Ovary (tissue), 9 donors: ENCODE results near the gene ELFN1. TPM values are rescaled to one million over a fixed set of nuclear protein-coding genes. Genes with fewer than 3 reads are reported as not detected.

Source experiments
- DNase-seq, 5 donors: peaks; one replicate each; pipeline ENCODE4 v3.0.0-alpha.2; 2019 to 2020
- H3K27ac ChIP-seq, 2 donors: fragments of 200-600 bp; one replicate each; pipeline versions ENCODE4 v1.5.1 to v1.8.0; 2019 to 2022
- H3K27me3 ChIP-seq: fragments of 200-600 bp; one replicate; pipeline ENCODE4 v1.8.0; 2022
- H3K36me3 ChIP-seq: fragments of 200-600 bp; sonication (generic); one replicate; pipeline ENCODE4 v1.5.1; 2019
- H3K4me1 ChIP-seq: one replicate; pipeline ENCODE4 v1.8.1; 2013; ENCODE audit warnings: mild to moderate bottlenecking, moderate library complexity; ENCODE audit not compliant: insufficient read depth
- H3K4me3 ChIP-seq: fragments of 200-600 bp; sonication (generic); one replicate; pipeline ENCODE4 v1.5.1; 2017
- H3K9me3 ChIP-seq, 2 donors: fragments of 200-600 bp in 1 of 2; sonication (generic) in 1 of 2; one replicate each; pipeline versions ENCODE4 v1.5.1 to v1.8.1; 2013 to 2019; ENCODE audit warnings: mild to moderate bottlenecking in 1 of 2, moderate library complexity in 1 of 2
- EP300 ChIP-seq: sonication (generic); formaldehyde crosslinking; IDR thresholded peaks from one replicate; pipeline ENCODE4 v1.6.1; 2017; ENCODE audit warnings: antibody characterized with exemption
- POLR2A ChIP-seq: fragments of 450-650 bp; IDR thresholded peaks from one replicate; pipeline ENCODE4 v1.6.1; 2017; ENCODE audit warnings: antibody characterized with exemption, mild to moderate bottlenecking, moderate library complexity
- WGBS, 3 donors: extraction: QIAGEN DNeasy Blood & Tissue Kit in 1 of 3; methylation state at CpG; one replicate each; pipeline versions ENCODE4 v1.1.5 to v1.1.7; 2013 to 2017; 5-methylcytosine and 5-hydroxymethylcytosine counted together
- intact Hi-C, 4 donors: fragments of 100-400 bp; cut with DNase I; formaldehyde crosslinking; loops; one replicate each; pipeline versions ENCODE4 v1.11.0 to v1.15.1; 2022 to 2023
- polyA plus RNA-seq, 2 donors: library from polyadenylated mRNA; stranded (reverse); fragments of 200-250 nt in 1 of 2; fragments of 350-450 nt in 1 of 2; fragmentation: Illumina TruSeq in 1 of 2; extraction: RNeasy Lipid Tissue Mini Kit (QIAGEN cat#74804) in 1 of 2; gene quantifications; one replicate each; pipeline ENCODE4 v1.2.3, GENCODE V29; 2013 to 2014
- total RNA-seq, 7 donors: library from RNA; depleted of rRNA in 2 of 7; stranded (reverse); fragments of >200 nt in 2 of 7; fragmentation: NEBNext Ultra II Directional in 3 of 7; extraction: Animal tissue kit (Norgen Biotek cat#: 25700) in 3 of 7; gene quantifications; one replicate each; pipeline versions ENCODE4 v1.1.0 to v1.2.4, GENCODE V29; 2016 to 2023
- TF ChIP-seq, protein P1 (sequence below), 3 donors: fragments of 450-650 bp in 2 of 3; fragments of 200-600 bp in 1 of 3; IDR thresholded peaks; one replicate each; pipeline versions ENCODE4 v1.5.1 to v1.8.0; 2016 to 2022; ENCODE audit warnings: antibody characterized with exemption in 3 of 3, mild to moderate bottlenecking in 1 of 3
- donor health status: DM: no; HTN: no; CAD: no; lungs with moderate emphysema.
- donor health status: DM: no; HTN: no; CAD: no.
- donor health status: Bipolar disorder and iron deficiency.
- donor health status: DM: yes; HTN: yes; CAD: no.
- donor health status: DM: no; HTN: no; CAD: no.
- donor health status: DM: yes; HTN: yes; CAD: no.

The ELFN1 gene
- total and polyA plus RNA-seq, 9 donors = 0.05 to 1.5 (median 0.60) TPM

DNA sequence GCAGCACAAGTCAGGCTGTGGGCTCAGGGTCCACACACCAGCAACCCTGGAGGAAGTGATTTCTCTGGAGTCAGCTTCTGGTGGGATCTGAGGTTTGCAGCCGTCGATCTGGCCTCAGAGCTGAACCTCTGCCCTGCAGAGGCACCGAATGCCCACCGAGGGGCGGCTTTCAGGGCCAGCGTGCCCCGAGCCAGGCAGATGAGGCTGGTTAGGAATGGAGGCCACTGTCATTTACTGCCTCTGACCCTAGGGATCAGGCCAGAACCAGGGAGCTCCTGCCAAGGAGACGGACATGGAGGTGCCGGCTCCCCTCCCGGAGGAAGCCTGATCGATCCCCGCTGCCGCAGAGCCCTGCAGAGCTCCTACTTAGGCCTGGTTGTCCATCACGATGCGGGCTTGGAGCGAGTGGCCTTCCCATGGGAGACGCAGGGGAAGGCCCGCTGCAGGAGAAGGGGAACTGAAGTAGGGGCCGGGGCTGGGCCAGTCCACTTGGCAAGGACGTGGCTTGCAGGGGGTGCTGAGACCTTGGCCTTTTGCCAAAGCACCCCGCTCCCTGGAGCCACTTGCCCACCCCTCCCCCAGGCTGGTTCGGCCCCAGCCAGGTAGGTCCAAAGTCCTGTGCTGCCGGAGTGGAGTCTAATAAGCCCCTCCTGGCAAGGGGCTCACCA, 19.6 kb upstream of the ELFN1 start:
- TF ChIP-seq POLR2A (no peak), EP300 (no peak)
- TF ChIP-seq, protein P1, sequence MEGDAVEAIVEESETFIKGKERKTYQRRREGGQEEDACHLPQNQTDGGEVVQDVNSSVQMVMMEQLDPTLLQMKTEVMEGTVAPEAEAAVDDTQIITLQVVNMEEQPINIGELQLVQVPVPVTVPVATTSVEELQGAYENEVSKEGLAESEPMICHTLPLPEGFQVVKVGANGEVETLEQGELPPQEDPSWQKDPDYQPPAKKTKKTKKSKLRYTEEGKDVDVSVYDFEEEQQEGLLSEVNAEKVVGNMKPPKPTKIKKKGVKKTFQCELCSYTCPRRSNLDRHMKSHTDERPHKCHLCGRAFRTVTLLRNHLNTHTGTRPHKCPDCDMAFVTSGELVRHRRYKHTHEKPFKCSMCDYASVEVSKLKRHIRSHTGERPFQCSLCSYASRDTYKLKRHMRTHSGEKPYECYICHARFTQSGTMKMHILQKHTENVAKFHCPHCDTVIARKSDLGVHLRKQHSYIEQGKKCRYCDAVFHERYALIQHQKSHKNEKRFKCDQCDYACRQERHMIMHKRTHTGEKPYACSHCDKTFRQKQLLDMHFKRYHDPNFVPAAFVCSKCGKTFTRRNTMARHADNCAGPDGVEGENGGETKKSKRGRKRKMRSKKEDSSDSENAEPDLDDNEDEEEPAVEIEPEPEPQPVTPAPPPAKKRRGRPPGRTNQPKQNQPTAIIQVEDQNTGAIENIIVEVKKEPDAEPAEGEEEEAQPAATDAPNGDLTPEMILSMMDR (IDR thresholded peaks at IDR 0.05) = no peak
- H3K27me3 ChIP-seq = no peaks in the 10 kb centered on the region
- WGBS, 3 donors = 77 to 90% (median 81%) methylated on average over 16 to 23 of the region's 23 CpGs
- H3K9me3 ChIP-seq = no peaks in the 10 kb centered on the region
- no peaks in the 10 kb centered on the region for H3K36me3 ChIP-seq
- peak in 1 of 5 donors; percentile 13 for DNase-seq
- no peak overlapping the region for H3K27ac ChIP-seq
- H3K4me1 ChIP-seq = no peaks in the 10 kb centered on the region
- intact Hi-C loops = no loop called here
- no peak overlapping the region for H3K4me3 ChIP-seq

DNA sequence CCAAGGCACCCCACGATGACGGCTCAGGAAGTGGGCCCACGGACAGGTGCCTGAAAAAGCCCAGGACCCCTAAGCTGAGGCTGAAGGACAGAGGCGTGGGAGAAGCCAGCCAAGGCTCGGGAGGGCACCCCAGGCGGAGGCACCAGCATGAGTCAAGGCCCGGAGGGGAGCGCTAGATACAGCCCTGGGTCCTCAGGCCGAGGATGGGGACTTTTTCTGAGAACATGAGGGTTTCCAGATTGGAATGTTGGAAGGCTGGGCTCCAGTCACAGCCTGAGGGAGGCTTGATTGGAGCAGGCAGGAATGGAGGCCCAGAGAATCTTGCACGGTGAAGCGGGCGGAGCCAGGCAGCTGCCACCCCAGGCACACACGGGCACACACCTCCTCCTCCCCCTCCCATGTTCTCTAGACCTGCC, 19.0 kb upstream of the ELFN1 start:
- WGBS, 3 donors = 67 to 74% (median 68%) methylated on average over 13 of the region's 13 CpGs
- TF ChIP-seq, protein P1 (IDR thresholded peaks at IDR 0.05) = no peak
- no peak for TF ChIP-seq POLR2A
- no peak for TF ChIP-seq EP300
- H3K4me3 ChIP-seq = no peak overlapping the region
- H3K9me3 ChIP-seq = no peaks in the 10 kb centered on the region
- intact Hi-C loops = no loop called here
- peak in 1 of 5 donors; percentile 4 for DNase-seq
- no peaks in the 10 kb centered on the region for H3K4me1 ChIP-seq
- H3K27ac ChIP-seq = no peak overlapping the region
- no peaks in the 10 kb centered on the region for H3K27me3 ChIP-seq
- no peaks in the 10 kb centered on the region for H3K36me3 ChIP-seq

DNA sequence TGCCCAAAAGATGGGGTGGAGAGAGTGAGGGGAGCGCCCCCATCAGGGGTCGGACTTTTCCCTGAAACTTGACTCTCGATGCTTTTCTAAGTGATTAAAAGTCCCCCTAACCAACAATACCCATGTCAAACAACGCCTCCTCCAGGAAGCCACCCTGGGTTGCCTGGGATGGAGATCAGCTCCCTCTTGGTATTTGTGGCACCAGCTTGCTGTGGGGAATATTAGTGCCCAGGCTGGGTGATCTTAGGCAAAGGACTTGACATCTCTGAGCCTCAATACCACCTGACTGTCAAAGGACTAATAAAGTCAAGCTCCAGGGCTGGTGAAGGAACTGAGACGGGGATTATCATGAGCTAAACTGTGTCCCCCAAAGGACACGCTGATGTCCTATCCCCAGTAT, 18.2 kb upstream of the ELFN1 start:
- DNase-seq = peak in 1 of 5 donors; percentile 4
- Histone ChIP-seq H3K27me3 (no peaks in the 10 kb centered on the region), H3K9me3 (no peaks in the 10 kb centered on the region), H3K4me3 (no peak overlapping the region), H3K36me3 (no peaks in the 10 kb centered on the region), H3K27ac (no peak overlapping the region), H3K4me1 (no peaks in the 10 kb centered on the region)
- 78 to 86% (median 80%) methylated on average over 6 of the region's 6 CpGs for WGBS, 3 donors
- TF ChIP-seq EP300 (no peak), POLR2A (no peak)
- TF ChIP-seq, protein P1 (IDR thresholded peaks at IDR 0.05) = no peak
- intact Hi-C loops = no loop called here

DNA sequence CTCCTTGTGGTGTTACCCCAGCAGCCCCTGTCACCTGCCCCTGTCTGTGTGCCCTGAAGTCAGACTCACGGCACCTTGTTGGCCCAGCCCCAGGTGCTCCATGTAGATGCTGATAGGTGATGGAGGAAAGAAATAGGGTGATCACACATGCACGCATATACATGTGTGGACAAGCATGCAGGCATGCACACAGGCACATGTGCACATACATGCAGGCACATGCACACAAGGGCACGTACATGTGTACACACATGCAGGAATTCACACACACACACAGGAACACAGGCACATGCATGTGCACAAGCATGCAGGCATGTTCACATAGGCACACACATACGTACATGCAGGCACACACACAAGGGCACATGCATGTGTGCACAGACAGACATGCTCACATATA, 16.6 kb upstream of the ELFN1 start:
- H3K4me1 ChIP-seq = no peaks in the 10 kb centered on the region
- WGBS, 3 donors = 85 to 97% (median 92%) methylated on average over 4 of the region's 4 CpGs
- TF ChIP-seq, protein P1 (IDR thresholded peaks at IDR 0.05) = no peak
- TF ChIP-seq POLR2A (no peak), EP300 (no peak)
- no peak overlapping the region for H3K4me3 ChIP-seq
- no peak overlapping the region for H3K27ac ChIP-seq
- no peak for DNase-seq
- no peaks in the 10 kb centered on the region for H3K27me3 ChIP-seq
- H3K9me3 ChIP-seq = no peaks in the 10 kb centered on the region
- no peaks in the 10 kb centered on the region for H3K36me3 ChIP-seq
- intact Hi-C loops = no loop called here
